NB4 (cell line): ENCODE results near the gene ENTR1.

ENCODE experiments used
- MAX ChIP-seq: IDR thresholded peaks from 2 replicates; pipeline ENCODE4 v1.6.1; 2011; ENCODE audit warnings: low read depth, low read length
- MYC ChIP-seq: IDR thresholded peaks from 2 replicates; pipeline ENCODE4 v1.6.1; 2011; ENCODE audit warnings: low read depth, low read length
- POLR2A ChIP-seq: IDR thresholded peaks from 2 replicates; pipeline ENCODE4 v1.6.1; 2011; ENCODE audit warnings: mild to moderate bottlenecking; ENCODE audit not compliant: insufficient read length; ENCODE audit errors: extremely low read depth
- TF ChIP-seq, protein P1 (sequence below): IDR thresholded peaks from one replicate; pipeline ENCODE4 v1.5.1; 2012; ENCODE audit warnings: low read depth, low read length

- TF ChIP-seq, protein P1, sequence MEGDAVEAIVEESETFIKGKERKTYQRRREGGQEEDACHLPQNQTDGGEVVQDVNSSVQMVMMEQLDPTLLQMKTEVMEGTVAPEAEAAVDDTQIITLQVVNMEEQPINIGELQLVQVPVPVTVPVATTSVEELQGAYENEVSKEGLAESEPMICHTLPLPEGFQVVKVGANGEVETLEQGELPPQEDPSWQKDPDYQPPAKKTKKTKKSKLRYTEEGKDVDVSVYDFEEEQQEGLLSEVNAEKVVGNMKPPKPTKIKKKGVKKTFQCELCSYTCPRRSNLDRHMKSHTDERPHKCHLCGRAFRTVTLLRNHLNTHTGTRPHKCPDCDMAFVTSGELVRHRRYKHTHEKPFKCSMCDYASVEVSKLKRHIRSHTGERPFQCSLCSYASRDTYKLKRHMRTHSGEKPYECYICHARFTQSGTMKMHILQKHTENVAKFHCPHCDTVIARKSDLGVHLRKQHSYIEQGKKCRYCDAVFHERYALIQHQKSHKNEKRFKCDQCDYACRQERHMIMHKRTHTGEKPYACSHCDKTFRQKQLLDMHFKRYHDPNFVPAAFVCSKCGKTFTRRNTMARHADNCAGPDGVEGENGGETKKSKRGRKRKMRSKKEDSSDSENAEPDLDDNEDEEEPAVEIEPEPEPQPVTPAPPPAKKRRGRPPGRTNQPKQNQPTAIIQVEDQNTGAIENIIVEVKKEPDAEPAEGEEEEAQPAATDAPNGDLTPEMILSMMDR, result no peak
- TF ChIP-seq POLR2A, result no peak
- TF ChIP-seq MYC, result no peak
- TF ChIP-seq MAX, result no peak
Measured at GRCh38 chr9:136447173-136447778, 36.9 kb upstream of the ENTR1 start.
